A673 (cell line): ENCODE results near the gene NAA38.

ENCODE experiments used
- CTCF ChIP-seq: fragments of 300-800, 200-600 bp; sonication (generic); conservative IDR thresholded peaks from 2 replicates; pipeline ENCODE4 v1.5.1; 2017; ENCODE audit warnings: low read depth, mild to moderate bottlenecking, antibody characterized with exemption, low read length, moderate library complexity, mixed read lengths
- EZH2 ChIP-seq: fragments of 200-600 bp; sonication (generic); IDR thresholded peaks from 2 replicates; pipeline ENCODE4 v1.6.1; 2017; ENCODE audit warnings: borderline replicate concordance, low read depth, mild to moderate bottlenecking, mixed read lengths, antibody characterized with exemption, low read length; ENCODE audit not compliant: poor library complexity, severe bottlenecking

GRCh38 chr17:7832431-7832830, 24.9 kb downstream of the NAA38 start:
- TF ChIP-seq CTCF: no peak
- no peak for TF ChIP-seq EZH2
